Fibroblast of lung (primary cell): Measurements from ENCODE around the gene DYRK1A. TPM values are rescaled to one million over a fixed set of nuclear protein-coding genes. Genes with fewer than 3 reads are reported as not detected.

Experiments used
- DNase-seq, 2 donors: peaks; one replicate each; pipeline versions ENCODE4 v3.0.0 to v3.0.0-alpha.2; 2010; ENCODE audit warnings: low read depth in 2 of 2
- H2AFZ ChIP-seq: 2 replicates; pipeline ENCODE4 v1.5.1; 2012; ENCODE audit warnings: low read length, control low read depth, inconsistent platforms
- H3K27ac ChIP-seq: 2 replicates; pipeline ENCODE4 v1.5.1; 2011; ENCODE audit warnings: low read length, control low read depth; ENCODE audit not compliant: insufficient read depth
- H3K27me3 ChIP-seq: 2 replicates; pipeline ENCODE4 v1.5.1; 2011; ENCODE audit warnings: mild to moderate bottlenecking, low read length; ENCODE audit not compliant: control insufficient read depth, insufficient read depth
- H3K36me3 ChIP-seq: 2 replicates; pipeline ENCODE4 v1.5.1; 2011; ENCODE audit warnings: low read length; ENCODE audit not compliant: control insufficient read depth, insufficient read depth
- H3K4me1 ChIP-seq: 2 replicates; pipeline ENCODE4 v1.5.1; 2011; ENCODE audit warnings: low read length; ENCODE audit not compliant: control insufficient read depth, insufficient read depth; ENCODE audit errors: extremely low read depth
- H3K4me2 ChIP-seq: 2 replicates; pipeline ENCODE4 v1.5.1; 2011; ENCODE audit warnings: low read length, control low read depth; ENCODE audit not compliant: insufficient read depth; ENCODE audit errors: extremely low read depth
- H3K4me3 ChIP-seq, 4 experiments: fragments of 200-600 bp in 1 of 4; sonication (generic) in 1 of 4; replicated peaks in 1 of 4; 2 replicates each; pipeline ENCODE4 v1.5.1; 2011 to 2016; ENCODE audit warnings: low read length in 4 of 4, low read depth in 3 of 4, mild to moderate bottlenecking in 3 of 4, control low read depth in 2 of 4, inconsistent platforms in 1 of 4, mixed read lengths in 1 of 4; ENCODE audit not compliant: insufficient read depth in 1 of 4; ENCODE audit errors: control extremely low read depth in 1 of 4
- H3K79me2 ChIP-seq: 2 replicates; pipeline ENCODE4 v1.5.1; 2012; ENCODE audit warnings: mild to moderate bottlenecking, low read length, inconsistent platforms; ENCODE audit not compliant: control insufficient read depth, insufficient read depth
- H3K9ac ChIP-seq: 2 replicates; pipeline ENCODE4 v1.5.1; 2011; ENCODE audit warnings: mild to moderate bottlenecking, low read length, control low read depth; ENCODE audit not compliant: insufficient read depth
- H3K9me3 ChIP-seq: 2 replicates; pipeline ENCODE4 v1.5.1; 2012; ENCODE audit warnings: low read depth, low read length; ENCODE audit not compliant: control insufficient read depth, insufficient read depth
- H4K20me1 ChIP-seq: 2 replicates; pipeline ENCODE4 v1.5.1; 2011; ENCODE audit warnings: low read length; ENCODE audit not compliant: control insufficient read depth, insufficient read depth; ENCODE audit errors: extremely low read depth
- EZH2 ChIP-seq: IDR thresholded peaks from 2 replicates; pipeline ENCODE4 v1.5.1; 2012; ENCODE audit warnings: low read length, control low read depth, mild to moderate bottlenecking; ENCODE audit errors: missing control alignments
- polyA plus RNA-seq, 2 donors: library from polyadenylated mRNA; depleted of rRNA in 1 of 2; stranded (reverse) in 1 of 2; unstranded in 1 of 2; fragments of >200 nt; gene quantifications; 2 replicates each; pipeline ENCODE4 v1.2.1, GENCODE V29; 2011 to 2012; ENCODE audit warnings: missing spikeins in 1 of 2
- total RNA-seq: library from RNA; depleted of rRNA; stranded (reverse); fragments of >200 nt; gene quantifications from 2 replicates; pipeline ENCODE4 v1.2.1, GENCODE V29; 2014
- TF ChIP-seq, protein P1 (sequence below), 2 donors: IDR thresholded peaks in 1 of 2; conservative IDR thresholded peaks in 1 of 2; 1 replicate in 1 of 2; 2 replicates in 1 of 2; pipeline ENCODE4 v1.5.1; 2011 to 2012; ENCODE audit warnings: low read length in 2 of 2, control low read depth in 1 of 2, inconsistent platforms in 1 of 2, low read depth in 1 of 2, mild to moderate bottlenecking in 1 of 2

Gene DYRK1A
- total and polyA plus RNA-seq, 2 donors (not counting 1 experiment from before 2014, with no cell fraction given): 45.9 to 64.1 TPM

- Histone ChIP-seq H3K4me1 (no peaks in the 10 kb centered on the region), H3K9me3 (no peaks in the 10 kb centered on the region), H3K9ac (no peak overlapping the region), H3K4me3 (no peak overlapping the region), H3K79me2 (no peaks in the 10 kb centered on the region), H3K4me2 (no peak overlapping the region), H3K36me3 (no peaks in the 10 kb centered on the region), H3K27ac (no peak overlapping the region), H3K27me3 (no peaks in the 10 kb centered on the region), H2AFZ (no peak overlapping the region), H4K20me1 (no peaks in the 10 kb centered on the region)
- no peak for DNase-seq
- no peak for TF ChIP-seq EZH2
- TF ChIP-seq, protein P1, sequence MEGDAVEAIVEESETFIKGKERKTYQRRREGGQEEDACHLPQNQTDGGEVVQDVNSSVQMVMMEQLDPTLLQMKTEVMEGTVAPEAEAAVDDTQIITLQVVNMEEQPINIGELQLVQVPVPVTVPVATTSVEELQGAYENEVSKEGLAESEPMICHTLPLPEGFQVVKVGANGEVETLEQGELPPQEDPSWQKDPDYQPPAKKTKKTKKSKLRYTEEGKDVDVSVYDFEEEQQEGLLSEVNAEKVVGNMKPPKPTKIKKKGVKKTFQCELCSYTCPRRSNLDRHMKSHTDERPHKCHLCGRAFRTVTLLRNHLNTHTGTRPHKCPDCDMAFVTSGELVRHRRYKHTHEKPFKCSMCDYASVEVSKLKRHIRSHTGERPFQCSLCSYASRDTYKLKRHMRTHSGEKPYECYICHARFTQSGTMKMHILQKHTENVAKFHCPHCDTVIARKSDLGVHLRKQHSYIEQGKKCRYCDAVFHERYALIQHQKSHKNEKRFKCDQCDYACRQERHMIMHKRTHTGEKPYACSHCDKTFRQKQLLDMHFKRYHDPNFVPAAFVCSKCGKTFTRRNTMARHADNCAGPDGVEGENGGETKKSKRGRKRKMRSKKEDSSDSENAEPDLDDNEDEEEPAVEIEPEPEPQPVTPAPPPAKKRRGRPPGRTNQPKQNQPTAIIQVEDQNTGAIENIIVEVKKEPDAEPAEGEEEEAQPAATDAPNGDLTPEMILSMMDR (conservative IDR thresholded peaks at IDR 0.05 in 1 of 2, IDR thresholded peaks at IDR 0.05 in 1 of 2; ENCODE audit: low read depth in 1 of 2, low read length in 2 of 2): no peak
Observed at GRCh38 chr21:37358397-37358796, 8.2 kb upstream of the DYRK1A start.

DNA sequence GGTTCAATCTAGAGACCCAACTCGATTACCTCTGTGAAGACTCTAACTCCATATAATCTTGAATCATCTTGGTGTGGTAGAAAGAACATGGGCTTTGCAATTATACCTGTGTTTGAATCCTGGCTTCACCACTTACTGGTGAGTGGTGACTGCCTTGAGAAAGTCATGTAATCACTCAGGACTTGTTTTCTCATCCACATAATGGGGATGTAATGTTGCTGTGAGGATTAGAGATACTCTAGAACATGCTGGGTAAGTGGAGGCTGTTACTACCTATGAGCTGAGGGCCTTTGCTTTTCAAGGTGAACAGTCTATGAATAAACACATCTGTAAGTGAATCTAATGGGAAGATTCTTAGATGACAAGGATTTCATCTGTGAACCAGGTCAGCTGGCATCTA is 2.6 kb upstream of the DYRK1A start:
- no peak overlapping the region for H3K4me2 ChIP-seq
- H3K9ac ChIP-seq: no peak overlapping the region
- H4K20me1 ChIP-seq: no peaks in the 10 kb centered on the region
- H3K27ac ChIP-seq: no peak overlapping the region
- no peaks in the 10 kb centered on the region for H3K9me3 ChIP-seq
- H3K4me1 ChIP-seq: no peaks in the 10 kb centered on the region
- TF ChIP-seq, protein P1 (conservative IDR thresholded peaks at IDR 0.05 in 1 of 2, IDR thresholded peaks at IDR 0.05 in 1 of 2; ENCODE audit: low read depth in 1 of 2, low read length in 2 of 2): no peak
- no peak for TF ChIP-seq EZH2
- peaks cover 20% of the 10 kb centered on the region for H3K79me2 ChIP-seq
- no peak for DNase-seq
- no peak overlapping the region for H2AFZ ChIP-seq
- no peak overlapping the region for H3K4me3 ChIP-seq
- H3K27me3 ChIP-seq: no peaks in the 10 kb centered on the region
- H3K36me3 ChIP-seq: no peaks in the 10 kb centered on the region

- no peak overlapping the region for H2AFZ ChIP-seq
- no peaks in the 10 kb centered on the region for H4K20me1 ChIP-seq
- no peaks in the 10 kb centered on the region for H3K27me3 ChIP-seq
- H3K79me2 ChIP-seq: peaks cover 28% of the 10 kb centered on the region
- TF ChIP-seq EZH2: no peak
- TF ChIP-seq, protein P1 (conservative IDR thresholded peaks at IDR 0.05 in 1 of 2, IDR thresholded peaks at IDR 0.05 in 1 of 2; ENCODE audit: low read depth in 1 of 2, low read length in 2 of 2): no peak
- no peak overlapping the region for H3K9ac ChIP-seq
- no peaks in the 10 kb centered on the region for H3K9me3 ChIP-seq
- H3K4me3 ChIP-seq: peak overlapping the region in 2 of 4 experiments; percentile 86 to 91
- H3K4me2 ChIP-seq: peak overlapping the region; percentile 84
- no peak overlapping the region for H3K27ac ChIP-seq
- H3K36me3 ChIP-seq: no peaks in the 10 kb centered on the region
- H3K4me1 ChIP-seq: no peaks in the 10 kb centered on the region
- no peak for DNase-seq
Observed at GRCh38 chr21:37364722-37365121, 1.9 kb upstream of the DYRK1A start.
